Astrocyte (in vitro differentiated cells and primary cell): ENCODE measurements around the gene MTCP1. TPM values are rescaled to one million over a fixed set of nuclear protein-coding genes. Genes with fewer than 3 reads are reported as not detected.

Experiments
- DNase-seq: peaks from one replicate; pipeline ENCODE4 v3.0.0-alpha.2; 2010; ENCODE audit warnings: low read depth
- FAIRE-seq: peaks from 2 replicates; lab custom pipeline; 2011; peaks lifted over from hg19 to GRCh38; lab: Jason Lieb, UNC
- H2AFZ ChIP-seq: 2 replicates; pipeline ENCODE4 v1.6.0; 2012; ENCODE audit warnings: low read depth, low read length, inconsistent platforms
- H3K27ac ChIP-seq: 2 replicates; pipeline ENCODE4 v1.5.1; 2011; ENCODE audit warnings: low read depth, low read length, inconsistent platforms
- H3K27me3 ChIP-seq: 2 replicates; pipeline ENCODE4 v1.6.0; 2011; ENCODE audit warnings: low read length, inconsistent platforms; ENCODE audit not compliant: insufficient read depth
- H3K36me3 ChIP-seq: 2 replicates; pipeline ENCODE4 v1.5.1; 2011; ENCODE audit warnings: low read length, inconsistent platforms; ENCODE audit not compliant: insufficient read depth
- H3K4me1 ChIP-seq: 2 replicates; pipeline ENCODE4 v1.5.1; 2011; ENCODE audit warnings: low read length, inconsistent platforms; ENCODE audit not compliant: insufficient read depth
- H3K4me2 ChIP-seq: 2 replicates; pipeline ENCODE4 v1.6.0; 2012; ENCODE audit warnings: low read length, inconsistent platforms
- H3K4me3 ChIP-seq: 2 replicates; pipeline ENCODE4 v1.5.1; 2011; ENCODE audit warnings: low read depth, mild to moderate bottlenecking, low read length, inconsistent platforms; ENCODE audit not compliant: insufficient read depth
- H3K79me2 ChIP-seq: 2 replicates; pipeline ENCODE4 v1.6.0; 2012; ENCODE audit warnings: mild to moderate bottlenecking, low read length, inconsistent platforms; ENCODE audit not compliant: insufficient read depth
- H3K9ac ChIP-seq: 2 replicates; pipeline ENCODE4 v1.6.0; 2012; ENCODE audit warnings: mild to moderate bottlenecking, low read length, inconsistent platforms
- H3K9me3 ChIP-seq: 2 replicates; pipeline ENCODE4 v1.5.1; 2012; ENCODE audit warnings: low read depth, mild to moderate bottlenecking, low read length, inconsistent platforms; ENCODE audit not compliant: insufficient read depth
- H4K20me1 ChIP-seq: 2 replicates; pipeline ENCODE4 v1.6.0; 2012; ENCODE audit warnings: low read length, inconsistent platforms; ENCODE audit not compliant: insufficient read depth
- H3K27ac Mint-ChIP-seq: one replicate; pipeline ENCODE4 v1.8.0; 2021; ENCODE audit warnings: mild to moderate bottlenecking, mixed read lengths; ENCODE audit not compliant: unreplicated experiment
- H3K27me3 Mint-ChIP-seq: one replicate; pipeline ENCODE4 v1.8.0; 2021; ENCODE audit warnings: low read depth, mixed read lengths; ENCODE audit not compliant: unreplicated experiment
- H3K36me3 Mint-ChIP-seq: one replicate; pipeline ENCODE4 v1.8.0; 2021; ENCODE audit warnings: low read depth, mixed read lengths; ENCODE audit not compliant: unreplicated experiment
- H3K4me1 Mint-ChIP-seq: one replicate; pipeline ENCODE4 v1.8.0; 2021; ENCODE audit warnings: low read depth, mixed read lengths; ENCODE audit not compliant: unreplicated experiment
- H3K4me3 Mint-ChIP-seq: one replicate; pipeline ENCODE4 v1.8.0; 2021; ENCODE audit warnings: mild to moderate bottlenecking, moderate library complexity, mixed read lengths; ENCODE audit not compliant: unreplicated experiment
- H3K9me3 Mint-ChIP-seq: one replicate; pipeline ENCODE4 v1.8.0; 2021; ENCODE audit warnings: mild to moderate bottlenecking, mixed read lengths; ENCODE audit not compliant: unreplicated experiment
- EZH2 ChIP-seq: IDR thresholded peaks from 2 replicates; pipeline ENCODE4 v1.6.1; 2012; ENCODE audit warnings: mild to moderate bottlenecking, low read length, inconsistent platforms; ENCODE audit not compliant: insufficient read depth
- total RNA-seq: library from RNA; stranded (reverse); gene quantifications from 2 replicates; pipeline ENCODE4 v1.2.1, GENCODE V29; 2021
- TF ChIP-seq, protein P1 (sequence below): IDR thresholded peaks from 2 replicates; pipeline ENCODE4 v1.5.1; 2011; ENCODE audit warnings: low read depth, mild to moderate bottlenecking, inconsistent platforms, low read length, moderate library complexity; ENCODE audit not compliant: insufficient read depth

MTCP1 gene
- total RNA-seq, 1 donor from 2014 or later: 8.9 TPM

DNA sequence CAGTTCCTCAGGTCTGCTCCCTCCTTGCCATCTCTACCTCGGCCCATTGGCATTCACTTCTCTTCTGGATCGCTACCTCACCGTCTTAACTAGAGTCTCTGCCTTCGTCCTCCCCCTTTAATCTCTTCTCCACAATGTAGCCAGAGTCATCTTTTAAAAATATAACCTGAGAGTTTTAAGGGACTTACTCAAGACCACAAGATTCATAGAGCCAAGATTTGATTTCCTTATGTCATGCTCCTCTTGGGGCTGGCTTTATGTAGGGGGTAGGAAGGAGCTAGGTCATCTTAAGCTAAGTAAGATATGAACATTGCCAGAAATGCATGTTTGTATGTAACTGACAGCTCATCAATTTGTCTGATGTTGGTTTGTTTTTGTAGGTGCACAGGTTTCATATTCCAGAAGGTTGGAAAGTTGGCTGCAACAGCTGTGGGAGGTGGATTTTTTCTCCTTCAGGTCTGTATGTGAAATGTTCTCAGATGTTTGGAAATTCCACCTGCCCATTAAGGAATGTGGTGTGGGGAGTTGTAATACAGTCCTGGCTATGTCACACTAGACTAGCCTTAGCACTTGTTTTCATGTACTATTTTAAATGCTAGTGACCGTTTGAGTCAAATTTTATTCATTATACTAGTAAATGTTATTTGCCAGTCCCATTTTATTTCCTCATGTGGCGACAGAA lies 24.7 kb downstream of the MTCP1 start:
- no peaks in the 10 kb centered on the region for H3K27me3 Mint-ChIP-seq
- peaks cover 12% of the 10 kb centered on the region for H3K4me1 Mint-ChIP-seq
- H3K9ac ChIP-seq: no peak overlapping the region
- no peaks in the 10 kb centered on the region for H4K20me1 ChIP-seq
- no peak for TF ChIP-seq EZH2
- TF ChIP-seq, protein P1, sequence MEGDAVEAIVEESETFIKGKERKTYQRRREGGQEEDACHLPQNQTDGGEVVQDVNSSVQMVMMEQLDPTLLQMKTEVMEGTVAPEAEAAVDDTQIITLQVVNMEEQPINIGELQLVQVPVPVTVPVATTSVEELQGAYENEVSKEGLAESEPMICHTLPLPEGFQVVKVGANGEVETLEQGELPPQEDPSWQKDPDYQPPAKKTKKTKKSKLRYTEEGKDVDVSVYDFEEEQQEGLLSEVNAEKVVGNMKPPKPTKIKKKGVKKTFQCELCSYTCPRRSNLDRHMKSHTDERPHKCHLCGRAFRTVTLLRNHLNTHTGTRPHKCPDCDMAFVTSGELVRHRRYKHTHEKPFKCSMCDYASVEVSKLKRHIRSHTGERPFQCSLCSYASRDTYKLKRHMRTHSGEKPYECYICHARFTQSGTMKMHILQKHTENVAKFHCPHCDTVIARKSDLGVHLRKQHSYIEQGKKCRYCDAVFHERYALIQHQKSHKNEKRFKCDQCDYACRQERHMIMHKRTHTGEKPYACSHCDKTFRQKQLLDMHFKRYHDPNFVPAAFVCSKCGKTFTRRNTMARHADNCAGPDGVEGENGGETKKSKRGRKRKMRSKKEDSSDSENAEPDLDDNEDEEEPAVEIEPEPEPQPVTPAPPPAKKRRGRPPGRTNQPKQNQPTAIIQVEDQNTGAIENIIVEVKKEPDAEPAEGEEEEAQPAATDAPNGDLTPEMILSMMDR: no peak
- H3K27me3 ChIP-seq: no peaks in the 10 kb centered on the region
- no peak overlapping the region for H3K27ac ChIP-seq
- no peak for FAIRE-seq
- peaks cover 2% of the 10 kb centered on the region for H3K36me3 Mint-ChIP-seq
- no peak for DNase-seq
- H3K4me3 ChIP-seq: no peak overlapping the region
- no peaks in the 10 kb centered on the region for H3K4me1 ChIP-seq
- H2AFZ ChIP-seq: no peak overlapping the region
- H3K79me2 ChIP-seq: no peaks in the 10 kb centered on the region
- H3K27ac Mint-ChIP-seq: no peak overlapping the region
- H3K4me2 ChIP-seq: no peak overlapping the region
- H3K9me3 Mint-ChIP-seq: no peaks in the 10 kb centered on the region
- H3K36me3 ChIP-seq: no peaks in the 10 kb centered on the region
- H3K9me3 ChIP-seq: no peaks in the 10 kb centered on the region
- no peak overlapping the region for H3K4me3 Mint-ChIP-seq

GRCh38 chrX:155035688-155036087 lies 35.2 kb downstream of the MTCP1 start:
- Histone ChIP-seq H3K27ac (no peak overlapping the region), H4K20me1 (no peaks in the 10 kb centered on the region), H3K9ac (no peak overlapping the region), H3K4me2 (no peak overlapping the region), H3K27me3 (no peaks in the 10 kb centered on the region), H3K9me3 (no peaks in the 10 kb centered on the region), H2AFZ (no peak overlapping the region), H3K4me1 (no peaks in the 10 kb centered on the region), H3K79me2 (peaks cover 14% of the 10 kb centered on the region), H3K36me3 (no peaks in the 10 kb centered on the region), H3K4me3 (no peak overlapping the region)
- H3K4me3 Mint-ChIP-seq: no peak overlapping the region
- no peak for DNase-seq
- H3K27ac Mint-ChIP-seq: no peak overlapping the region
- peaks cover 6% of the 10 kb centered on the region for H3K36me3 Mint-ChIP-seq
- no peak for TF ChIP-seq EZH2
- H3K9me3 Mint-ChIP-seq: no peaks in the 10 kb centered on the region
- FAIRE-seq: no peak
- H3K27me3 Mint-ChIP-seq: no peaks in the 10 kb centered on the region
- no peaks in the 10 kb centered on the region for H3K4me1 Mint-ChIP-seq

- Histone ChIP-seq H3K4me2 (no peak overlapping the region), H2AFZ (no peak overlapping the region), H4K20me1 (no peaks in the 10 kb centered on the region), H3K27me3 (no peaks in the 10 kb centered on the region), H3K9me3 (no peaks in the 10 kb centered on the region), H3K36me3 (no peaks in the 10 kb centered on the region), H3K27ac (no peak overlapping the region), H3K79me2 (peaks cover 26% of the 10 kb centered on the region), H3K9ac (no peak overlapping the region), H3K4me3 (no peak overlapping the region), H3K4me1 (peaks cover 3% of the 10 kb centered on the region)
- Mint-ChIP-seq H3K4me1 (peaks cover 5% of the 10 kb centered on the region), H3K4me3 (no peak overlapping the region), H3K27ac (no peak overlapping the region), H3K27me3 (no peaks in the 10 kb centered on the region), H3K36me3 (peaks cover 6% of the 10 kb centered on the region), H3K9me3 (no peaks in the 10 kb centered on the region)
- TF ChIP-seq, protein P1: no peak
- no peak for TF ChIP-seq EZH2
- DNase-seq (no peak), FAIRE-seq (no peak)
Measured at GRCh38 chrX:155031657-155032056, 39.3 kb downstream of the MTCP1 start.
